Measurements from ENCODE around the gene SPATA31E1. TPM values are rescaled to one million over a fixed set of nuclear protein-coding genes. Genes with fewer than 3 reads are reported as not detected.
"Not testable (repeated sequence)": the region's sequence is repeated elsewhere in the genome, so short reads cannot be mapped to it uniquely, and the experiment has no call there.

The SPATA31E1 gene
- polyA plus RNA-seq, 4 donors = 0.03 TPM; not detected in 3

- no peak for DNase-seq (ENCODE audit: low read depth in 4 of 4, low spot score in 2 of 4)
Observed at GRCh38 chr9:87884578-87885459, 2.1 kb downstream of the SPATA31E1 start.

- no peak for DNase-seq (ENCODE audit: low read depth in 4 of 4, low spot score in 2 of 4)
Observed at GRCh38 chr9:87885484-87886189, 3.0 kb downstream of the SPATA31E1 start.

GRCh38 chr9:87886210-87886932, 3.7 kb downstream of the SPATA31E1 start:
- DNase-seq (ENCODE audit: low read depth in 4 of 4, low spot score in 2 of 4) = no peak

DNA sequence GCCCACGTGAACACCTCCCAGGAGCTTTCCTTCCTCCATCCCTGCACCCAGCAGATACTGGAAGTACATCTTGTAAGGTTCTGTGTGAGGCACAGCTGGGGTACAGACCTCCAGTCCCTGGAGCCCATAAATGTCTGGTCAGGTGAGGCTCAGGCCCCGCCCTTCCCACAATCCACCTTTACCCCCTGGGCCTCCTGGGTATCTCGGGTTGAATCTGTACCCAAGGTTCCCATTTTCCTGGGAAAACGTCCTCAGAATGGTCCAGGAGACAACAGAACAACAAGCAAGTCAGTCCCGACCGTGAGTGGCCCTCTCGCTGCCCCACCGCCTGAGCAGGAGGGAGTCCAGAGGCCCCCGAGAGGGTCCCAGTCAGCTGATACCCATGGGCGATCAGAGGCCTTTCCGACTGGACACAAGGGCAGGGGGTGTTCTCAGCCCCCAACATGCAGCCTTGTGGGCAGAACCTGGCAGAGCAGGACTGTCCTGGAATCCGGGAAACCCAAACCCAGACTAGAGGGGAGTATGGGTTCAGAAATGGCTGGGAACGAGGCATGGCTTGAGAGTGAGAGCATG, 4.3 kb downstream of the SPATA31E1 start:
- DNase-seq (ENCODE audit: low read depth in 4 of 4, low spot score in 2 of 4) = no peak

- no peak for DNase-seq (ENCODE audit: low read depth in 4 of 4, low spot score in 2 of 4)
Observed at GRCh38 chr9:87887661-87888480, 5.2 kb downstream of the SPATA31E1 start.

GRCh38 chr9:87888501-87888900, 5.8 kb downstream of the SPATA31E1 start:
- no peak for DNase-seq (ENCODE audit: low read depth in 4 of 4, low spot score in 2 of 4)

DNA sequence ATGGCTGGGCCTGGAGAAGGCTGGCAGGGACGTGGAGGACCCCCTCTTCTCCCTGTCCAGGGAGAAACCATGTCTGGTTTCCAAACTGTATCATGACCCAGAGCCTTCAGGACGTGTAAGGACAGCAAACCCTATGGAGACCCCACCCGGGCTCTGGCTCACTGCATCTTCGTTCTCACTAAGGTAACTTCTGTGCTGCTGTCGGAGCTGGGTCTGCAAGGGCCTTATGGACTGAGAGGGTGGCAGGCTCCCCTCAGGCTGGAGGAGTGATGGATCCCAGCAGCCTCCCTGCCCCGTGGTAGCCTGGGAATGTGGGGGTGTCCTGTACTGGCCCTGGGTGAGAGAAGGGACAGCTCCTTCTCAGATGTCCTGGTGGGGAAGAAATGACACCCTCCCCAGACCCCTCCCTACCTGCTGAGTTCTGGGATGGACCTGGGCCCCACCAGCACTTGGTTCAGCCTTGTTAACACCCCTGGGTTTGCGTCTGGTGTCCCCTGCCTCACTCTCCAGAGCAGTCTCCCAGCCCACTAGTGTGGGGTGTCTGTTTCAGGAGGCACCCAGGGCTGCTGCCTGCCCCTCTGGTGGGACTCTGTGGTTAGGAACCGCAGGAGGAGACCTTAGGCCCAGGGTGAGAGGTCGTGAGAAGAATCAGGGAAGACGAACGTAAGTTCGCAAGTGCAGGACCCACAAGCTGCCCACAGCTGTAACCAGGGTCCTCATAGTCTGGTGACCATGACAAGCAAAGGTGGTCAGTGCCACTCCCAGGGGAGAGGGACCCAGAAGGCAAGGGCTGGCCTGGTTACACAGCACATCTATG, 6.6 kb downstream of the SPATA31E1 start:
- DNase-seq (ENCODE audit: low read depth in 4 of 4, low spot score in 2 of 4) = no peak

GRCh38 chr9:87889882-87890252, 7.2 kb downstream of the SPATA31E1 start:
- no peak for DNase-seq (ENCODE audit: low read depth in 4 of 4, low spot score in 2 of 4)

DNA sequence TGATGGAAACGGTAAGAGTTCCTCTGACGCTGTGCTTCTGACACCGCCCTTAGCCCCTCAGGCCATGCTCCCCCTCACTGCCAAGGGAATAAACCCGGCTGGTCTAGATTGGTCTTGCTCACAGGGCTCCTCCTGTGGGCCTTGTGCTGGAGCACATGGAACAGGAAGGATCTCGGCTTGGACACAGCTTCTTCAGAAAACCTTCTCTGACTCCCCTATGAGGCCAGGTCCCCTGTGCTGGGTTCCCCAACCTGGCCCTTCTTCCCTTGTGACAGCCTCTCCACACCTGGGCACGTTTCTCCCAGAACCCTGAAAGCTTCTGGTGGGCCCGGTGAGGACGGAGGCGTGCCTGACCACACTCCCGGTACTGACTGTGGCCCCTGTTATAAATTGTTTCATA, 8.2 kb downstream of the SPATA31E1 start:
- no peak for DNase-seq (ENCODE audit: low read depth in 4 of 4, low spot score in 2 of 4)

- DNase-seq (ENCODE audit: low read depth in 4 of 4, low spot score in 2 of 4) = no peak
Observed at GRCh38 chr9:87891754-87892153, 9.1 kb downstream of the SPATA31E1 start.

- no peak for DNase-seq (ENCODE audit: low read depth in 4 of 4, low spot score in 2 of 4)
Observed at GRCh38 chr9:87892956-87893355, 10.3 kb downstream of the SPATA31E1 start.

DNA sequence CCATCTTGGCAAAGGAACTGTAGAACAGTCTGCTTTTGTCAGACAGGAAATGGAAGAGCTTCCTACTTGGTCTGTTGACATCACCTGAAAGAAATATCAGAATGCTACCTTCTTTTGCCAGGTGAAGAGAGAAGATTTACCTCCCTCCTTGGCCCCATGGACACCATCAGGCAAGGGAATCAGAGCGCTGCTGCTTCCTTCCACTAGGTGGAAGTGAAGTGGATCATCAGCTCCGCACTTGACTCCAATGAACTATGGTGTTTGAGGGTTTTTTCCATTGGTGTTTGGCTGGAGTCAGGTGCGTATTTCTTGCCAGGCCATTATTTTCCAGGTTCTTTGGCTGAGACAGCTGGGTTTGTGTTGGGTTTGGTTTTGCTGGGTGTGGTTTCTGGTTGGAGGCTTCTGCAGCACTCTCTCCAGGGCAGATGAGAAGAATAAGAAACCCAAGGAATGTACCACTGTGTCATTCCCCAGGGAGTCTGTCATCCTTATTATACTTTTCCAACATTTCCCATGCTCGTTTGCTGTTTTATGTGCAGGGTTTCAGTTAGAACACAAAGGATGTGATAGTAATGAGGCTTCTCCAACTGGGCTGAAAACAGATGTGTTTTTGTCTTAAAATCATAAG, 12.4 kb downstream of the SPATA31E1 start:
- DNase-seq (ENCODE audit: low read depth in 4 of 4, low spot score in 2 of 4) = no peak

DNA sequence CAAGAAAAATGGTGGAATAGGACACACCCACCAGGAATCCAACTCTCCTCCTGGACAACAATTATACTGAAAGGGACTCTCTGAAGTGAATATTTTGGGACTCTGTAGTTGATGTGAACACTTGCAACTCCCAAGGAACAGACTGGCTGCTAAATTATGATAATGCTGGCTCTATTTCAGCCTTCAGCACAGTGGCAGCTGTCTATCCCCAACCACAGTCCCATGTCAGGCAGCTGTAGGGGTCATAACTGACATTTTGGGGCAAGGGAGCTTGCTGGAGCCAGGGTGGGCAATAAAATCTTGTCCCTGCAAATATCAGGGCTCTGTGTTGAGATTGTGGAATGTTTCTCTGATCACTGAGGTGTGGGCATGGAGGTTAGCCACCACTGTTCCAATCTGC, 14.2 kb downstream of the SPATA31E1 start:
- DNase-seq (ENCODE audit: low read depth in 4 of 4, low spot score in 2 of 4) = no peak

- DNase-seq (ENCODE audit: low read depth in 4 of 4, low spot score in 2 of 4) = no peak
Observed at GRCh38 chr9:87898151-87898550, 15.5 kb downstream of the SPATA31E1 start.

DNA sequence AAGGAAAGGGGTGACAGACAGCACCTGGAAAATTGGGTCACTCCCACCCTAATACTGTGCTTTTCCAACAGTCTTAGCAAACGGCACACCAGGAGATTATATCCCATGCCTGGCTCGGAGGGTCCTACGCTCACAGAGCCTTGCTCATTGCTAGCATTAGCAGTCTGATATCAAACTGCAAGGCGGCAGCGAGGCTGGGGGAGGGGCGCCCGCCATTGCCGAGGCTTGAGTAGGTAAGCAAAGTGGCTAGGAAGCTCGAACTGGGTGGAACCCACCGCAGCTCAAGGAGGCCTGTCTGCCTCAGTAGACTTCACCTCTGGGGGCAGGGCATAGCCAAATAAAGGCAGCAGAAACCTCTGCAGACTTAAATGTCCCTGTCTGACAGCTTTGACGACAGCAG, 19.7 kb downstream of the SPATA31E1 start:
- not testable (repeated sequence) for DNase-seq (ENCODE audit: low read depth in 4 of 4, low spot score in 2 of 4)

DNA sequence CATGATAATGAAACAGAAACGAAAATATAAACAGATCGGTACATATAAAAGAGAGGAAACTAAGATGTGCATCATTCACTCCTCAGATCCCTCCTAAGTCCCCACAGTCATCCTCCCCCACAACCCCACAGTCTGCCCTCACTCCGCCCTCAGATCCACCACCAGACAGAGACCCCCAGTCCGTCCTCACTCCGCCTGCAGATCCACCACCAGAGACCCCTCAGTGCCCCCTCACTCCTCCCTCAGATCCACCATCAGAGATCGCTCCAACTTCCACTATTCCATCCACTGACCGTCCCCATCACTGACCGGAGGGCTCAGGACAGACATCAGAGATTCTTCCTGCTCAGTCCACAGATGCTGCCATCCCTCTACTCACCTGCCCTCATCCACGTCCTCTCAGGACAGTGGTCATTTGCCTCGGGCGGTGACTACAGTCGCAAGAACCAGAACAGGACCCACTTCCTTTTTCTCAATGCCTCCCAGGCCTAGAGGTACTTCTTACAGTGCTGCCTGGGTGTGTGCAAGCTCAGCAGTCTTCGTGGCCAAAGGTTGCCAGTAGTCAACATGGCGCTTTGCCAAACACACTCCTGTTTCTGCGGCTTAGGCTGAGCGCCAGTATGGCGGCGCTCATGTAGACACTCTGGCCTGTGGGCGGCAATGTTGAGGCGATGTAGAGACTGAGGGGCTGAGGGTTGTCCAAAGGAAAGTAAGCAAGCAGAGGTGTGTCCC, 26.8 kb downstream of the SPATA31E1 start:
- no peak for DNase-seq (ENCODE audit: low read depth in 4 of 4, low spot score in 2 of 4)

GRCh38 chr9:87910821-87911220, 28.1 kb downstream of the SPATA31E1 start:
- no peak for DNase-seq (ENCODE audit: low read depth in 4 of 4, low spot score in 2 of 4)

- DNase-seq (ENCODE audit: low read depth in 4 of 4, low spot score in 2 of 4) = not testable (repeated sequence)
Observed at GRCh38 chr9:87917662-87918061, 35.0 kb downstream of the SPATA31E1 start, which contains the start of gene SPATA31C1. SPATA31C1 (plus strand) TSS chr9:87917962.

Data from left renal cortex interstitium (tissue), 4 donors.